HG03558 (cell line): ENCODE results near the gene ABHD17A.

Source experiments
- ATAC-seq: cut with Tn5 transposase; IDR thresholded peaks from one replicate; pipeline ENCODE4 v1.9.1; 2021; ENCODE audit warnings: moderate number of reproducible peaks; ENCODE audit not compliant: unreplicated experiment; ENCODE audit errors: extremely low read depth

Gene ABHD17A

GRCh38 chr19:1855040-1855827 is 30.1 kb downstream of the ABHD17A start:
- ATAC-seq: no peak

GRCh38 chr19:1854542-1855039 is 30.7 kb downstream of the ABHD17A start:
- no peak for ATAC-seq

- no peak for ATAC-seq
These were observed 31.2 kb downstream of the ABHD17A start for GRCh38 chr19:1854039-1854541.

GRCh38 chr19:1853295-1854038 is 31.8 kb downstream of the ABHD17A start:
- no peak for ATAC-seq

- no peak for ATAC-seq
These were observed 32.6 kb downstream of the ABHD17A start for GRCh38 chr19:1852581-1853128.

- no peak for ATAC-seq
These were observed 33.4 kb downstream of the ABHD17A start for GRCh38 chr19:1851654-1852580.

GRCh38 chr19:1850809-1851653 is 34.3 kb downstream of the ABHD17A start:
- no peak for ATAC-seq

- ATAC-seq: no peak
These were observed 35.4 kb downstream of the ABHD17A start for GRCh38 chr19:1849886-1850398.

GRCh38 chr19:1849132-1849474 is 36.2 kb downstream of the ABHD17A start:
- no peak for ATAC-seq

GRCh38 chr19:1848399-1849131 is 36.7 kb downstream of the ABHD17A start, which contains the start of gene REXO1:
Gene REXO1, minus strand, starts transcription at chr19:1848483. Its CDS starts 125 bp downstream, at chr19:1848358.
- peak; percentile 37 for ATAC-seq

- peak; percentile 14 for ATAC-seq
These were observed 37.5 kb downstream of the ABHD17A start for GRCh38 chr19:1847684-1848398.

- ATAC-seq: no peak
These were observed 38.0 kb downstream of the ABHD17A start for GRCh38 chr19:1847348-1847683.

GRCh38 chr19:1846517-1847204 is 38.6 kb downstream of the ABHD17A start:
- no peak for ATAC-seq

- ATAC-seq: no peak
These were observed 39.7 kb downstream of the ABHD17A start for GRCh38 chr19:1845642-1846041.

- no peak for ATAC-seq
These were observed 40.2 kb downstream of the ABHD17A start for GRCh38 chr19:1845125-1845515.

GRCh38 chr19:1844513-1845124 is 40.7 kb downstream of the ABHD17A start:
- no peak for ATAC-seq
